SK-N-SH (cell line): ENCODE measurements around the gene CXCR5.

Experiments used
- CTCF ChIP-seq: fragments of 200-600 bp; sonication (generic); IDR thresholded peaks from 2 replicates; pipeline ENCODE4 v1.6.1; 2017; ENCODE audit warnings: antibody characterized with exemption, mild to moderate bottlenecking, moderate library complexity
- EP300 ChIP-seq, 2 experiments: IDR thresholded peaks; 2 replicates each; pipeline versions ENCODE4 v1.4.0 to v1.6.1; 2012; ENCODE audit warnings: borderline replicate concordance in 1 of 2, low read depth in 1 of 2, low read length in 1 of 2
- EZH2phosphoT487 ChIP-seq: fragments of 200-600 bp; sonication (generic); IDR thresholded peaks from 2 replicates; pipeline ENCODE4 v1.6.1; 2017; ENCODE audit warnings: low read depth, mixed run types, mild to moderate bottlenecking, antibody characterized with exemption, moderate library complexity, borderline replicate concordance
- POLR2AphosphoS5 ChIP-seq: IDR thresholded peaks from 2 replicates; pipeline ENCODE4 v1.6.1; 2012; ENCODE audit warnings: low read depth, low read length
- RAD21 ChIP-seq: IDR thresholded peaks from 2 replicates; pipeline ENCODE4 v1.6.1; 2012; ENCODE audit warnings: mild to moderate bottlenecking, low read length
- REST ChIP-seq: IDR thresholded peaks from 2 replicates; pipeline ENCODE4 v1.6.1; 2012; ENCODE audit warnings: mild to moderate bottlenecking, low read depth, low read length, moderate library complexity
- SIN3A ChIP-seq: IDR thresholded peaks from 2 replicates; pipeline ENCODE4 v1.6.1; 2012; ENCODE audit warnings: low read depth, mild to moderate bottlenecking, low read length, moderate library complexity, borderline replicate concordance
- TAF1 ChIP-seq: IDR thresholded peaks from 2 replicates; pipeline ENCODE4 v1.6.1; 2012; ENCODE audit warnings: low read depth, mild to moderate bottlenecking, low read length, moderate library complexity, borderline replicate concordance
- USF1 ChIP-seq: IDR thresholded peaks from 2 replicates; pipeline ENCODE4 v1.4.0; 2012; ENCODE audit warnings: low read depth, borderline replicate concordance
- USF2 ChIP-seq: fragments of 150-350 bp; IDR thresholded peaks from 2 replicates; pipeline ENCODE4 v1.6.1; 2017; ENCODE audit warnings: antibody characterized with exemption, low read length, low read depth, borderline replicate concordance
- YY1 ChIP-seq: IDR thresholded peaks from 2 replicates; pipeline ENCODE4 v1.4.0; 2012; ENCODE audit warnings: low read depth, mild to moderate bottlenecking

GRCh38 chr11:118947091-118947490 lies 63.4 kb downstream of the CXCR5 start:
- no peak for TF ChIP-seq CTCF
- TF ChIP-seq REST = no peak
- TF ChIP-seq USF1 = no peak
- TF ChIP-seq SIN3A = no peak
- no peak for TF ChIP-seq RAD21
- TF ChIP-seq POLR2AphosphoS5 = no peak
- TF ChIP-seq YY1 = no peak
- no peak for TF ChIP-seq TAF1
- no peak for TF ChIP-seq EZH2phosphoT487
- TF ChIP-seq USF2 = no peak
- no peak for TF ChIP-seq EP300 (IDR thresholded peaks at IDR 0.05; ENCODE audit: borderline replicate concordance in 1 of 2, low read depth in 1 of 2, low read length in 1 of 2)
